Spleen (tissue), 11 donors: ENCODE measurements around the gene CYP11A1. TPM values are rescaled to one million over a fixed set of nuclear protein-coding genes. Genes with fewer than 3 reads are reported as not detected.

Experiments used
- DNase-seq: peaks from one replicate; pipeline ENCODE4 v3.0.0-alpha.2; 2020
- H3K27ac ChIP-seq, 8 donors: fragments of 200-600 bp; sonication (generic) in 7 of 8; 1 replicate in 4 of 8; 2 replicates in 4 of 8; pipeline versions ENCODE4 v1.5.0 to v1.8.0; 2016 to 2021; ENCODE audit warnings: inconsistent platforms in 4 of 8, mild to moderate bottlenecking in 4 of 8, moderate library complexity in 1 of 8
- H3K27me3 ChIP-seq, 7 donors: fragments of 200-600 bp; sonication (generic) in 6 of 7; replicated peaks in 1 of 7; 1 replicate in 4 of 7; 2 replicates in 3 of 7; pipeline versions ENCODE4 v1.5.0 to v1.8.0; 2016 to 2021; ENCODE audit warnings: inconsistent platforms in 3 of 7, mild to moderate bottlenecking in 1 of 7
- H3K36me3 ChIP-seq, 6 donors: fragments of 200-600 bp; sonication (generic) in 5 of 6; 1 replicate in 4 of 6; 2 replicates in 2 of 6; pipeline versions ENCODE4 v1.5.0 to v1.8.0; 2016 to 2021; ENCODE audit warnings: inconsistent platforms in 2 of 6
- H3K4me1 ChIP-seq, 6 donors: fragments of 200-600 bp; sonication (generic) in 5 of 6; 1 replicate in 3 of 6; 2 replicates in 3 of 6; pipeline versions ENCODE4 v1.5.0 to v1.8.0; 2016 to 2021; ENCODE audit warnings: inconsistent platforms in 3 of 6
- H3K4me3 ChIP-seq, 8 donors: fragments of 200-600 bp; sonication (generic) in 7 of 8; 1 replicate in 4 of 8; 2 replicates in 4 of 8; pipeline versions ENCODE4 v1.5.0 to v1.8.0; 2016 to 2021; ENCODE audit warnings: inconsistent platforms in 4 of 8, mild to moderate bottlenecking in 4 of 8, moderate library complexity in 2 of 8
- H3K9me3 ChIP-seq, 8 donors: fragments of 200-600 bp; sonication (generic) in 7 of 8; 1 replicate in 4 of 8; 2 replicates in 4 of 8; pipeline versions ENCODE4 v1.5.0 to v1.8.0; 2016 to 2021; ENCODE audit warnings: inconsistent platforms in 4 of 8
- POLR2A ChIP-seq, 3 donors: fragments of 450-650 bp; IDR thresholded peaks; one replicate each; pipeline ENCODE4 v1.5.1; 2017; ENCODE audit warnings: antibody characterized with exemption in 3 of 3, mild to moderate bottlenecking in 1 of 3
- POLR2AphosphoS5 ChIP-seq, 3 donors: sonication (generic); formaldehyde crosslinking; IDR thresholded peaks; one replicate each; pipeline ENCODE4 v1.5.1; 2017; ENCODE audit warnings: antibody characterized with exemption in 3 of 3
- WGBS, 5 donors: extraction: QIAGEN DNeasy Blood & Tissue Kit in 3 of 5; methylation state at CpG; one replicate each; pipeline versions ENCODE4 v1.1.5 to v1.1.7; 2013 to 2018; 5-methylcytosine and 5-hydroxymethylcytosine counted together
- intact Hi-C: fragments of 100-400 bp; cut with DNase I; formaldehyde crosslinking; loops from one replicate; pipeline ENCODE4 v1.15.0; 2023; ENCODE audit warnings: low total_unique reads
- polyA plus RNA-seq, 3 donors: library from polyadenylated mRNA; stranded (reverse); fragments of 200-250 nt; gene quantifications; one replicate each; pipeline ENCODE4 v1.2.1, GENCODE V29; 2013
- total RNA-seq, 7 donors: library from RNA; depleted of rRNA in 3 of 7; stranded (reverse); fragments of >200 nt in 3 of 7; fragmentation: NEBNext Ultra II Directional in 4 of 7; extraction: Animal tissue kit (Norgen Biotek cat#: 25700) in 4 of 7; gene quantifications; one replicate each; pipeline versions ENCODE4 v1.1.0 to v1.2.1, GENCODE V29; 2016 to 2021
- TF ChIP-seq, protein P1 (sequence below), 11 experiments: fragments of 200-600 bp in 7 of 11; fragments of 450-650 bp in 4 of 11; sonication (generic) in 4 of 11; IDR thresholded peaks in 8 of 11; conservative IDR thresholded peaks in 3 of 11; 1 replicate in 7 of 11; 2 replicates in 4 of 11; pipeline versions ENCODE4 v1.4.0 to v1.8.0; 2016 to 2021; ENCODE audit warnings: antibody characterized with exemption in 11 of 11, inconsistent platforms in 4 of 11, mild to moderate bottlenecking in 1 of 11
- donor health status: healthy with polysubstance abuse.
- donor health status: DM: no; HTN: no; CAD: no; lungs with moderate emphysema.
- donor health status: DM: no; HTN: no; CAD: no.
- donor health status: Bipolar disorder and iron deficiency.
- donor health status: healthy.
- donor health status: DM: no; HTN: no; CAD: no.
- donor health status: DM: yes; HTN: yes; CAD: no.

The CYP11A1 gene
- total and polyA plus RNA-seq, 10 donors: 1.6 to 14.3 (median 4.9) TPM

DNA sequence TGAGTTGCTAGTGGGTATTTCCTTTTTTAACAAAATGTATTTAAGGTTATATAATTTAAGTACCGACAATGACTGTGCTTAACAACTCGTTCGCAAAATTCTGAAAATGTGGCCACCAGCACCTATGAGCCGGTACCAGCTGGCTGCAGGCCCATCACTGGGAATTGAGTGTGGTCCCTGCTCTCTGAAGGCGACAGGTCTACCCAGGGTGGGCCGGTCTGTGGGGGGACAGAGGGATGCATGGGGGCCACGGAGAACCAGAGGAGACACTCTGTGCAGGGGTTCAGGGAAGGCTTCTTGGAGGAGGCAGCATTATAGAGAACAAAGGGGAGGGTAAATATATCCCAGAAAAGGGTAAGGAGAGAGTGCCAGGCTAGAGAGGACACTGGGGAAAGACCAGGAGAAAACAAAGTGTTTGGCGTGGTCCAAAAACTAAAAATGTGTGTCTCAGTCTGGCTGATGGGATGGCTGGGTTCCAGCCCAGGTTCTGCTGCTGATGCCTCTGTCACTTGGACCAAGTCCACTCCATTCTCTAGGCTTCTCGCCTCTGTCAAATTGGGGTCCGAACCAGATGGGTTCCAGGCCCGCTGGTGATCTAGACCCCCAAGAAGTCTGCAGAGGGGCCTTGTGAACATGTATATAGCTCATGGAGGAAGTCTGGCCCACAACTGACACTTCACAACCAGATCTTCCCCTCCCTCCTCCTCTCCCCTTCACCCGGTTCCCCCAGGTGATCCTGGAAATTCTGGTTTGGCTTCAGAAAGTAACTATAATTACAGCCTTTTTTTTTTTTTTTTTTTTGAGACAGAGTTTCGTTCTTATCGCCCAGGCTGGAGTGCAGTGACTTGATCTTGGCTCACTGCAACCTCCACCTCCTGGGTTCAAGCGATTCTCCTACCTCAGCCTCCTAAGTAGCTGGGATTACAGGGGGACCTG is 10.7 kb upstream of the CYP11A1 start:
- DNase-seq: no peak
- peaks cover 22 to 49% (median 39%) of the 10 kb centered on the region in 6 donors for H3K4me1 ChIP-seq
- H3K4me3 ChIP-seq: no peak overlapping the region
- intact Hi-C loops: loop anchor here (5.0 kb wide), 1 partner anchor 114 kb away; no protein-coding TSS in a partner anchor
- 85 to 91% (median 87%) methylated on average over 15 of the region's 15 CpGs for WGBS, 5 donors
- H3K27me3 ChIP-seq: peaks cover 0 to 3% (median 0%) of the 10 kb centered on the region in 7 donors
- no peak overlapping the region for H3K27ac ChIP-seq
- no peaks in the 10 kb centered on the region for H3K9me3 ChIP-seq
- TF ChIP-seq, protein P1, sequence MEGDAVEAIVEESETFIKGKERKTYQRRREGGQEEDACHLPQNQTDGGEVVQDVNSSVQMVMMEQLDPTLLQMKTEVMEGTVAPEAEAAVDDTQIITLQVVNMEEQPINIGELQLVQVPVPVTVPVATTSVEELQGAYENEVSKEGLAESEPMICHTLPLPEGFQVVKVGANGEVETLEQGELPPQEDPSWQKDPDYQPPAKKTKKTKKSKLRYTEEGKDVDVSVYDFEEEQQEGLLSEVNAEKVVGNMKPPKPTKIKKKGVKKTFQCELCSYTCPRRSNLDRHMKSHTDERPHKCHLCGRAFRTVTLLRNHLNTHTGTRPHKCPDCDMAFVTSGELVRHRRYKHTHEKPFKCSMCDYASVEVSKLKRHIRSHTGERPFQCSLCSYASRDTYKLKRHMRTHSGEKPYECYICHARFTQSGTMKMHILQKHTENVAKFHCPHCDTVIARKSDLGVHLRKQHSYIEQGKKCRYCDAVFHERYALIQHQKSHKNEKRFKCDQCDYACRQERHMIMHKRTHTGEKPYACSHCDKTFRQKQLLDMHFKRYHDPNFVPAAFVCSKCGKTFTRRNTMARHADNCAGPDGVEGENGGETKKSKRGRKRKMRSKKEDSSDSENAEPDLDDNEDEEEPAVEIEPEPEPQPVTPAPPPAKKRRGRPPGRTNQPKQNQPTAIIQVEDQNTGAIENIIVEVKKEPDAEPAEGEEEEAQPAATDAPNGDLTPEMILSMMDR (IDR thresholded peaks at IDR 0.05 in 8 of 11, conservative IDR thresholded peaks at IDR 0.05 in 3 of 11): no peak
- TF ChIP-seq POLR2AphosphoS5 (IDR thresholded peaks at IDR 0.05) (no peak), POLR2A (IDR thresholded peaks at IDR 0.05) (no peak)
- H3K36me3 ChIP-seq: no peaks in the 10 kb centered on the region

GRCh38 chr15:74376825-74377581 is 9.6 kb upstream of the CYP11A1 start:
- intact Hi-C loops: loop anchor here (5.0 kb wide), 1 partner anchor 115 kb away; no protein-coding TSS in a partner anchor
- Histone ChIP-seq H3K36me3 (no peaks in the 10 kb centered on the region), H3K9me3 (no peaks in the 10 kb centered on the region), H3K27ac (no peak overlapping the region), H3K4me3 (no peak overlapping the region), H3K27me3 (peaks cover 0 to 10% (median 0%) of the 10 kb centered on the region in 7 donors), H3K4me1 (peaks cover 11 to 38% (median 28%) of the 10 kb centered on the region in 6 donors)
- no peak for TF ChIP-seq POLR2AphosphoS5 (IDR thresholded peaks at IDR 0.05)
- TF ChIP-seq, protein P1 (IDR thresholded peaks at IDR 0.05 in 8 of 11, conservative IDR thresholded peaks at IDR 0.05 in 3 of 11): no peak
- no peak for TF ChIP-seq POLR2A (IDR thresholded peaks at IDR 0.05)
- DNase-seq: no peak
- WGBS, 5 donors: 80 to 88% (median 84%) methylated on average over 5 to 6 of the region's 6 CpGs

DNA sequence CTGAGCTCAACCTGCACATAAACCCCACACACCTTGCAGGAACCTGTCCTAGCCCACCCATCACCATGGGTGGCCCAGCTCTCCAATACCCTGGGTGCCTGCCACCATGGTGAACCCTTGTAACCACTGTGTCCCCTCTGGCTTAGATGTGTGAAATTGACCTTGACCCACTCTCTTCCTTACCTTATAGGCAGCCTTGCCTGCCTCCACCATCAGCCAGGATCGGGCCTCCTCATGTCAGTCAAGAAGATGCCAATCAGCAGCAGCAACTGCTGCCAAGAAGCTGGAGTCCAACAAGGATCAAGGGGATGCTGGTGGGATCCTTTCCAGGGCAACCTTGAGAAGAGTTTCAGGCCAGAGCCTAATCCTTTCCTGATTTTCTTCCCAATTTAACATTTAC is 8.8 kb upstream of the CYP11A1 start:
- Histone ChIP-seq H3K27me3 (peaks cover 0 to 14% (median 0%) of the 10 kb centered on the region in 7 donors), H3K9me3 (no peaks in the 10 kb centered on the region), H3K36me3 (no peaks in the 10 kb centered on the region), H3K27ac (no peak overlapping the region), H3K4me3 (no peak overlapping the region), H3K4me1 (peaks cover 10 to 35% (median 27%) of the 10 kb centered on the region in 6 donors)
- no peak for DNase-seq
- no peak for TF ChIP-seq POLR2AphosphoS5 (IDR thresholded peaks at IDR 0.05)
- TF ChIP-seq, protein P1 (IDR thresholded peaks at IDR 0.05 in 8 of 11, conservative IDR thresholded peaks at IDR 0.05 in 3 of 11): no peak
- TF ChIP-seq POLR2A (IDR thresholded peaks at IDR 0.05): no peak
- intact Hi-C loops: loop anchor here (5.0 kb wide), 1 partner anchor 116 kb away; no protein-coding TSS in a partner anchor
- 76 to 100% (median 83%) methylated on average over 1 of the region's 1 CpG; no CpG with 5 or more reads in 1 of the 5 donors for WGBS, 5 donors
